HepG2 (cell line): Measurements from ENCODE around the gene TMEM117. TPM values are rescaled to one million over a fixed set of nuclear protein-coding genes. Genes with fewer than 3 reads are reported as not detected.

Experiments
- ATAC-seq: fragments of 200-7000 bp; cut with Tn5 transposase; 3 replicates; pipeline ENCODE4 v1.9.1; 2020; ENCODE audit warnings: mild to moderate bottlenecking, moderate library complexity
- BruUV-seq: library from RNA; stranded (reverse); fragments of 400-500 nt; replicated peaks from 2 replicates; lab custom pipeline; 2021; lab: Mats Ljungman, UMichigan
- CTCF ChIA-PET: fragments of 300-600 bp; formaldehyde crosslinking; extraction: SDS; loops from one replicate; lab custom pipeline; 2021; ENCODE audit warnings: low total read pairs, inconsistent platforms, low intra/inter-chr PET ratio; lab: Yijun Ruan, JAX
- POLR2A ChIA-PET: fragments of 350-600 bp; sonication (Branson Sonifier 250); formaldehyde crosslinking; loops from one replicate; lab custom pipeline; 2020; ENCODE audit warnings: antibody characterized with exemption, inconsistent platforms; lab: Yijun Ruan, JAX
- DNase-seq: peaks from one replicate; pipeline ENCODE4 v3.0.0-alpha.2; 2015; ENCODE audit warnings: low spot score
- FAIRE-seq: peaks from 3 replicates; lab custom pipeline; 2011; peaks lifted over from hg19 to GRCh38; lab: Jason Lieb, UNC
- H2AFZ ChIP-seq: one replicate; pipeline ENCODE4 v1.6.1; 2011; ENCODE audit warnings: low read length, inconsistent platforms
- H3K27ac ChIP-seq: fragments of 300-600 bp; 3 replicates; pipeline ENCODE4 v1.8.0; 2011; ENCODE audit warnings: mixed run types, mild to moderate bottlenecking, mixed read lengths, low read length, inconsistent platforms; ENCODE audit not compliant: insufficient read depth; ENCODE audit errors: extremely low read length
- H3K27me3 ChIP-seq, 2 experiments: fragments of 200-600 bp in 1 of 2; 2 replicates in 1 of 2; 3 replicates in 1 of 2; pipeline versions ENCODE4 v1.6.0 to v1.8.0; 2011; ENCODE audit warnings: low read length in 2 of 2, mild to moderate bottlenecking in 2 of 2, moderate library complexity in 2 of 2, inconsistent platforms in 1 of 2; ENCODE audit not compliant: insufficient read depth in 2 of 2, control insufficient read depth in 1 of 2
- H3K36me3 ChIP-seq, 2 experiments: fragments of 200-600 bp in 1 of 2; replicated peaks in 1 of 2; 2 replicates in 1 of 2; 3 replicates in 1 of 2; pipeline versions ENCODE4 v1.5.1 to v1.8.0; 2011; ENCODE audit warnings: low read length in 2 of 2, inconsistent platforms in 1 of 2; ENCODE audit not compliant: insufficient read depth in 2 of 2, control insufficient read depth in 1 of 2
- H3K4me1 ChIP-seq: 2 replicates; pipeline ENCODE4 v1.5.1; 2012; ENCODE audit warnings: low read length, inconsistent platforms; ENCODE audit not compliant: insufficient read depth
- H3K4me2 ChIP-seq: 2 replicates; pipeline ENCODE4 v1.6.0; 2011; ENCODE audit warnings: low read depth, low read length, inconsistent platforms
- H3K4me3 ChIP-seq, 3 experiments: fragments of 200-600 bp in 1 of 3; sonication (generic), shearing (Covaris generic) in 1 of 3; replicated peaks in 1 of 3; 2 replicates each; pipeline ENCODE4 v1.5.1; 2011 to 2016; ENCODE audit warnings: low read length in 3 of 3, inconsistent platforms in 2 of 3, low read depth in 2 of 3, mild to moderate bottlenecking in 2 of 3, control low read depth in 1 of 3, mixed read lengths in 1 of 3; ENCODE audit not compliant: insufficient read depth in 1 of 3
- H3K79me2 ChIP-seq: one replicate; pipeline ENCODE4 v1.6.1; 2011; ENCODE audit warnings: low read length, inconsistent platforms; ENCODE audit not compliant: insufficient read depth
- H3K9ac ChIP-seq: 2 replicates; pipeline ENCODE4 v1.6.0; 2011; ENCODE audit warnings: mild to moderate bottlenecking, low read depth, low read length, inconsistent platforms; ENCODE audit not compliant: insufficient read depth
- H3K9me3 ChIP-seq: 2 replicates; pipeline ENCODE4 v1.5.1; 2012; ENCODE audit warnings: mild to moderate bottlenecking, low read length
- H4K20me1 ChIP-seq: 2 replicates; pipeline ENCODE4 v1.6.0; 2011; ENCODE audit warnings: inconsistent platforms, mild to moderate bottlenecking, low read length, moderate library complexity; ENCODE audit not compliant: insufficient read depth
- ATF7 ChIP-seq, 2 experiments: fragments of 450-650 bp in 1 of 2; sonication (generic) in 1 of 2; formaldehyde crosslinking in 1 of 2; IDR thresholded peaks; 2 replicates each; pipeline versions ENCODE4 v1.4.0 to v1.6.1; 2016 to 2020; ENCODE audit warnings: antibody characterized with exemption in 1 of 2, mild to moderate bottlenecking in 1 of 2, missing genetic modification reagents in 1 of 2
- FOXC1 ChIP-seq: sonication (generic); formaldehyde crosslinking; IDR thresholded peaks from 2 replicates; pipeline ENCODE4 v1.8.0; 2022; ENCODE audit warnings: mild to moderate bottlenecking, missing genetic modification reagents, borderline replicate concordance
- GFI1 ChIP-seq: sonication (generic); formaldehyde crosslinking; IDR thresholded peaks from 2 replicates; pipeline ENCODE4 v1.5.0; 2020; ENCODE audit warnings: missing genetic modification reagents, mild to moderate bottlenecking, borderline replicate concordance
- HNF1A ChIP-seq, 2 experiments: sonication (generic) in 1 of 2; formaldehyde crosslinking in 1 of 2; IDR thresholded peaks; 2 replicates each; pipeline versions ENCODE4 v1.4.0 to v1.6.1; 2016 to 2020; ENCODE audit warnings: borderline replicate concordance in 1 of 2, low read depth in 1 of 2, mild to moderate bottlenecking in 1 of 2, missing genetic modification reagents in 1 of 2
- WGBS: methylation state at CpG from one replicate; pipeline ENCODE4 v1.1.6; 2017; ENCODE audit warnings: low lambda C conversion rate; 5-methylcytosine and 5-hydroxymethylcytosine counted together
- in situ Hi-C: cut with HindIII; loops from 2 replicates; pipeline ENCODE4 v1.10.0; 2017; ENCODE audit warnings: low pct_unique_long_range_greater_than_20kb; ENCODE audit not compliant: extremely low pct_ligation_motif_present
- intact Hi-C: fragments of 100-400 bp; cut with micrococcal nuclease; formaldehyde crosslinking; loops from one replicate; pipeline ENCODE4 v1.10.0; 2022; ENCODE audit not compliant: unreplicated experiment
- polyA plus RNA-seq, 8 experiments: library from polyadenylated mRNA; depleted of rRNA in 3 of 8; stranded (reverse) in 7 of 8; unstranded in 1 of 8; fragments of >200 nt; fragmentation: Illumina TruSeq in 4 of 8; extraction: Trizol in 4 of 8; gene quantifications; 2 replicates each; pipeline versions ENCODE4 v1.2.1 to v1.2.3, GENCODE V29; 2011 to 2016; ENCODE audit warnings: low read depth in 4 of 8, missing spikeins in 1 of 8, mixed read lengths in 1 of 8; ENCODE audit not compliant: insufficient read depth in 1 of 8
- total RNA-seq, 5 experiments: library from RNA; depleted of rRNA; stranded (reverse); fragments of >200 nt; fragmentation: Illumina TruSeq; extraction: Trizol; gene quantifications; 2 replicates each; pipeline ENCODE4 v1.2.3, GENCODE V29; 2016; ENCODE audit warnings: low read depth in 1 of 5
- TF ChIP-seq, protein P1 (sequence below): IDR thresholded peaks from 2 replicates; pipeline ENCODE4 v1.6.1; 2016; ENCODE audit warnings: missing compliant biosample characterization, missing genetic modification reagents, borderline replicate concordance

TMEM117 gene
- total and polyA plus RNA-seq, 2 of the 13 experiments (the other 11 are each of a cell fraction or from before 2014, with no cell fraction given) = 2.8 to 8.5 TPM

DNA sequence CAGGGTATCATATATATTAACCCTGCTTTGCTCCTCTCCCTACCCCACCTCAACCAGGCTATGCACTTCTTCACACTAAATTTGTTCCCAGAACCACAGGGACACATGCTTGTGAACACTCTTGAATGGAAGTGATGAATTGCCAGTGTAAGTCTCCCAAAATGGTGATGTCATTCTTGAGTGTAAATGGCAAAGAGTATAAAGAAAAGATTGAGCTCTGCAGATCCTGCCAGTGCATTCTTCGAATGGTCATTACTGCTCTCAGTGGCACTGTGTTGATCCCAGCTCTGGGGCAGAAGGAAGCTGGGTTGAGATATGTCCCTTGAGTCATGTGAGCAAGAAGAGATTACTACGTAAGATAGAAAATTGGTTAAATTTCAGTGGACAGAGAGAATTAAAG lies 313.1 kb downstream of the TMEM117 start:
- H4K20me1 ChIP-seq = no peaks in the 10 kb centered on the region

GRCh38 chr12:44154128-44154527 lies 318.2 kb downstream of the TMEM117 start:
- intact Hi-C loops = no loop called here
- 87% methylated on average over 5 of the region's 5 CpGs for WGBS

More for the DNA sequence above, 313.1 kb downstream of the TMEM117 start:
- BruUV-seq = no TSS peak
- ATAC-seq = no peak
- ChIA-PET CTCF (no interaction called here), POLR2A (no interaction called here)
- no peak for DNase-seq
- Histone ChIP-seq H3K4me2 (no peak overlapping the region), H3K4me1 (no peaks in the 10 kb centered on the region), H3K27ac (no peak overlapping the region), H3K9ac (no peak overlapping the region), H3K9me3 (no peaks in the 10 kb centered on the region), H3K4me3 (no peak overlapping the region), H3K79me2 (no peaks in the 10 kb centered on the region), H3K36me3 (no peaks in the 10 kb centered on the region), H3K27me3 (no peaks in the 10 kb centered on the region), H2AFZ (no peak overlapping the region)
- WGBS = 96% methylated on average over 2 of the region's 2 CpGs
- TF ChIP-seq ATF7 (IDR thresholded peaks at IDR 0.05) = peak; percentile 84
- TF ChIP-seq ATF7 (CRISPR knock-in tag; IDR thresholded peaks at IDR 0.05) = no peak
- TF ChIP-seq FOXC1 (CRISPR knock-in tag) = no peak
- intact Hi-C loops (no loop called here), in situ Hi-C loops (no loop called here)
- FAIRE-seq = no peak

More at GRCh38 chr12:44154128-44154527, 318.2 kb downstream of the TMEM117 start:
- Histone ChIP-seq H3K79me2 (no peaks in the 10 kb centered on the region), H3K9ac (no peak overlapping the region), H3K36me3 (no peaks in the 10 kb centered on the region), H3K27me3 (no peaks in the 10 kb centered on the region), H3K27ac (no peak overlapping the region), H4K20me1 (no peaks in the 10 kb centered on the region), H2AFZ (no peak overlapping the region), H3K4me1 (peaks cover 12% of the 10 kb centered on the region), H3K4me2 (no peak overlapping the region), H3K4me3 (no peak overlapping the region), H3K9me3 (no peaks in the 10 kb centered on the region)
- no peak for FAIRE-seq
- ChIA-PET CTCF (no interaction called here), POLR2A (no interaction called here)
- no peak for ATAC-seq
- in situ Hi-C loops = no loop called here
- TF ChIP-seq GFI1 (CRISPR knock-in tag) (no peak), HNF1A (IDR thresholded peaks at IDR 0.05; ENCODE audit: low read depth) (no peak), HNF1A (CRISPR knock-in tag; IDR thresholded peaks at IDR 0.05; ENCODE audit: borderline replicate concordance) (no peak)
- TF ChIP-seq, protein P1, sequence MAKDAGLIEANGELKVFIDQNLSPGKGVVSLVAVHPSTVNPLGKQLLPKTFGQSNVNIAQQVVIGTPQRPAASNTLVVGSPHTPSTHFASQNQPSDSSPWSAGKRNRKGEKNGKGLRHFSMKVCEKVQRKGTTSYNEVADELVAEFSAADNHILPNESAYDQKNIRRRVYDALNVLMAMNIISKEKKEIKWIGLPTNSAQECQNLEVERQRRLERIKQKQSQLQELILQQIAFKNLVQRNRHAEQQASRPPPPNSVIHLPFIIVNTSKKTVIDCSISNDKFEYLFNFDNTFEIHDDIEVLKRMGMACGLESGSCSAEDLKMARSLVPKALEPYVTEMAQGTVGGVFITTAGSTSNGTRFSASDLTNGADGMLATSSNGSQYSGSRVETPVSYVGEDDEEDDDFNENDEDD (CRISPR knock-in tag) = no peak
- no peak for DNase-seq
- no TSS peak for BruUV-seq
